Measurements from ENCODE around the gene HAUS2. TPM values are rescaled to one million over a fixed set of nuclear protein-coding genes. Genes with fewer than 3 reads are reported as not detected.

The HAUS2 gene
- 25.0 TPM for total RNA-seq

GRCh38 chr15:42548249-42549031 lies at the start of gene HAUS2, which contains the start of gene LRRC57:
TSS of gene HAUS2 (plus strand) at chr15:42548838. CDS start at chr15:42548873, 35 bp downstream.
TSS of gene LRRC57 (minus strand) at chr15:42548793. CDS start at chr15:42548434, 359 bp downstream.

GRCh38 chr15:42575188-42576039 lies 26.8 kb downstream of the HAUS2 start, which contains the start of gene STARD9:
TSS of gene STARD9 (plus strand) at chr15:42575606. CDS start at chr15:42575716, 110 bp downstream.

Other genes with a start within 250 kb of the HAUS2 start
- gene CAPN3, start 189.3 kb upstream of the HAUS2 start, total RNA-seq: 121 TPM
- 97.9 TPM for gene ZNF106, start 57.7 kb upstream of the HAUS2 start, total RNA-seq
- 60.3 TPM for gene SNAP23, start 53.2 kb upstream of the HAUS2 start, total RNA-seq
- gene LRRC57, start within 50 bp of the HAUS2 start, total RNA-seq: 21.0 TPM
- 33.6 TPM for gene STARD9, start 26.8 kb downstream of the HAUS2 start, total RNA-seq
- gene CDAN1, start 188.3 kb downstream of the HAUS2 start, total RNA-seq: 15.7 TPM